HG03108 (cell line): ENCODE data around the gene TLR9.

Experiments used
- ATAC-seq: cut with Tn5 transposase; IDR thresholded peaks from one replicate; pipeline ENCODE4 v1.9.1; 2021; ENCODE audit warnings: moderate library complexity; ENCODE audit not compliant: unreplicated experiment

The TLR9 gene

GRCh38 chr3:52218026-52218425 is 7.4 kb downstream of the TLR9 start:
- ATAC-seq = no peak

GRCh38 chr3:52217409-52217805 is 8.0 kb downstream of the TLR9 start:
- no peak for ATAC-seq

- no peak for ATAC-seq
These were observed 8.6 kb downstream of the TLR9 start for GRCh38 chr3:52216585-52217408.

- no peak for ATAC-seq
These were observed 10.1 kb downstream of the TLR9 start for GRCh38 chr3:52215351-52215750.

- ATAC-seq = no peak
These were observed 11.5 kb downstream of the TLR9 start for GRCh38 chr3:52213901-52214300.

- no peak for ATAC-seq
These were observed 12.4 kb downstream of the TLR9 start for GRCh38 chr3:52213005-52213404.

- ATAC-seq = no peak
These were observed 14.1 kb downstream of the TLR9 start for GRCh38 chr3:52211268-52211891.

GRCh38 chr3:52210550-52211046 is 14.8 kb downstream of the TLR9 start:
- no peak for ATAC-seq

- ATAC-seq = no peak
These were observed 15.4 kb downstream of the TLR9 start for GRCh38 chr3:52210037-52210436.

GRCh38 chr3:52208556-52208955 is 16.9 kb downstream of the TLR9 start:
- ATAC-seq = no peak

GRCh38 chr3:52205727-52206372 is 19.6 kb downstream of the TLR9 start:
- ATAC-seq = no peak

GRCh38 chr3:52204337-52205073 is 20.9 kb downstream of the TLR9 start:
- no peak for ATAC-seq

- no peak for ATAC-seq
These were observed 21.7 kb downstream of the TLR9 start for GRCh38 chr3:52203701-52204100.

- ATAC-seq = no peak
These were observed 22.9 kb downstream of the TLR9 start for GRCh38 chr3:52202384-52203077.

- no peak for ATAC-seq
These were observed 24.3 kb downstream of the TLR9 start for GRCh38 chr3:52200981-52201679.

GRCh38 chr3:52198643-52199608 is 26.5 kb downstream of the TLR9 start:
- no peak for ATAC-seq

GRCh38 chr3:52197842-52198625 is 27.4 kb downstream of the TLR9 start, which contains the start of gene ALAS1:
Gene ALAS1, plus strand, starts transcription at chr3:52198160. Its CDS starts 1,082 bp downstream, at chr3:52199242.
- peak; percentile 79 for ATAC-seq

- no peak for ATAC-seq
These were observed 28.0 kb downstream of the TLR9 start for GRCh38 chr3:52197499-52197841.
